Measurements from ENCODE around the gene ENOX1.

Gene ENOX1

GRCh38 chr13:43737392-43737923 lies 49.3 kb downstream of the ENOX1 start:
- no peak for DNase-seq

- DNase-seq = no peak
Observed at GRCh38 chr13:43732726-43733125, 54.0 kb downstream of the ENOX1 start.

- no peak for DNase-seq
Observed at GRCh38 chr13:43731296-43731695, 55.5 kb downstream of the ENOX1 start.

GRCh38 chr13:43730642-43731041 lies 56.1 kb downstream of the ENOX1 start:
- no peak for DNase-seq

- DNase-seq = no peak
Observed at GRCh38 chr13:43728421-43728820, 58.4 kb downstream of the ENOX1 start.

- DNase-seq = no peak
Observed at GRCh38 chr13:43727856-43728255, 58.9 kb downstream of the ENOX1 start.

- DNase-seq = no peak
Observed at GRCh38 chr13:43725460-43725859, 61.3 kb downstream of the ENOX1 start.

- DNase-seq = no peak
Observed at GRCh38 chr13:43720780-43721397, 65.9 kb downstream of the ENOX1 start.

GRCh38 chr13:43698758-43699157 lies 88.0 kb downstream of the ENOX1 start:
- no peak for DNase-seq

GRCh38 chr13:43698009-43698408 lies 88.8 kb downstream of the ENOX1 start:
- DNase-seq = no peak

GRCh38 chr13:43697323-43697722 lies 89.4 kb downstream of the ENOX1 start:
- DNase-seq = no peak

- no peak for DNase-seq
Observed at GRCh38 chr13:43694146-43694664, 92.6 kb downstream of the ENOX1 start.

- DNase-seq = no peak
Observed at GRCh38 chr13:43693639-43694038, 93.1 kb downstream of the ENOX1 start.

- no peak for DNase-seq
Observed at GRCh38 chr13:43688227-43688907, 98.4 kb downstream of the ENOX1 start.

GRCh38 chr13:43687038-43687437 lies 99.7 kb downstream of the ENOX1 start:
- DNase-seq = no peak

GRCh38 chr13:43686557-43686956 lies 100.2 kb downstream of the ENOX1 start:
- DNase-seq = no peak

- no peak for DNase-seq
Observed at GRCh38 chr13:43684963-43685725, 101.6 kb downstream of the ENOX1 start.

GRCh38 chr13:43682701-43683100 lies 104.1 kb downstream of the ENOX1 start:
- DNase-seq = no peak

- peak; percentile 36 for DNase-seq
Observed at GRCh38 chr13:43676320-43676719, 110.5 kb downstream of the ENOX1 start.

GRCh38 chr13:43675577-43675976 lies 111.2 kb downstream of the ENOX1 start:
- DNase-seq = no peak

- DNase-seq = no peak
Observed at GRCh38 chr13:43669964-43670363, 116.8 kb downstream of the ENOX1 start.

GRCh38 chr13:43669101-43669500 lies 117.7 kb downstream of the ENOX1 start:
- no peak for DNase-seq

- no peak for DNase-seq
Observed at GRCh38 chr13:43666403-43666802, 120.4 kb downstream of the ENOX1 start.

- no peak for DNase-seq
Observed at GRCh38 chr13:43665388-43665787, 121.4 kb downstream of the ENOX1 start.
